HUDEP-2 (cell line): ENCODE results near the gene RNASET2.
A peak's percentile ranks its signal among the peaks of the same experiment; 100 is the strongest.

Source experiments
- DNase-seq, 76 experiments: peaks; one replicate each; lab custom pipeline; 2025; ENCODE audit not compliant: unreplicated experiment in 76 of 76; lab: John Stamatoyannopoulos, UW

Gene RNASET2, protein sequence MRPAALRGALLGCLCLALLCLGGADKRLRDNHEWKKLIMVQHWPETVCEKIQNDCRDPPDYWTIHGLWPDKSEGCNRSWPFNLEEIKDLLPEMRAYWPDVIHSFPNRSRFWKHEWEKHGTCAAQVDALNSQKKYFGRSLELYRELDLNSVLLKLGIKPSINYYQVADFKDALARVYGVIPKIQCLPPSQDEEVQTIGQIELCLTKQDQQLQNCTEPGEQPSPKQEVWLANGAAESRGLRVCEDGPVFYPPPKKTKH

DNA sequence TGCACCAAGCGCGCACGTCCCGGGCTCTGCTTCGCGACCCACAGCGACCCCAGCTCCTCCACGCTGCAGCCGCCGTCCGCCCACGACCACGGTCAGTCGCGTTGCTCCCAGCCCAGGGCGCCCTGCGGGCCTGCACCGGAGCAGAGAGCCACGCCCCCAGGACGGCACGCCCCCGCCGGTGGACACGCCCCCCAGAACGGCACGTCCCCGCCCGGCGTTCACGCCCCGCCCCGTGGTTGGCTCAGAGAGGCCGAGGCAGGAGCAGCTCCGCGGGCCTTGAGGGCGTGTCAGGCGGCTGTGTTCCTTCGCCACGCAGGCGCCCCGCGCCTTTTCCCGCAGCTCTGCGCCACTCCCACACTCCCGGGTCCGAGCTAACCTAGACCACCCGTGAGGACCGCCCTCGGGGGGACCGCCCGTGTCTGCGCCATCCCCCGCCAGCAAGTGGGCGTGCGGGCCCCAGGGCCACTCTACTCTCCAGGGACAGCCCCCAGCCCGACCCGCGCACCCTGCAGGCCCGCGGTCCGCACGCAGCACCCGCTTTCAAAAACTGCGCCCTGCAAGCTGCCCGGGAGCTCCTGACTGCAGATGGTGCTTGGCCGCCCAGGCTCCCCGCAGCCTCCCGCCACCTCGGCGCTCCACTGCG lies at the start of gene RNASET2:
RNASET2 (minus strand) TSS at position 107 of the 643 bp plus-strand sequence. CDS start 368 bp downstream, outside the sequence.
- peak in 75 of 76 experiments; percentile 42 to 99 (median 94) for DNase-seq

DNA sequence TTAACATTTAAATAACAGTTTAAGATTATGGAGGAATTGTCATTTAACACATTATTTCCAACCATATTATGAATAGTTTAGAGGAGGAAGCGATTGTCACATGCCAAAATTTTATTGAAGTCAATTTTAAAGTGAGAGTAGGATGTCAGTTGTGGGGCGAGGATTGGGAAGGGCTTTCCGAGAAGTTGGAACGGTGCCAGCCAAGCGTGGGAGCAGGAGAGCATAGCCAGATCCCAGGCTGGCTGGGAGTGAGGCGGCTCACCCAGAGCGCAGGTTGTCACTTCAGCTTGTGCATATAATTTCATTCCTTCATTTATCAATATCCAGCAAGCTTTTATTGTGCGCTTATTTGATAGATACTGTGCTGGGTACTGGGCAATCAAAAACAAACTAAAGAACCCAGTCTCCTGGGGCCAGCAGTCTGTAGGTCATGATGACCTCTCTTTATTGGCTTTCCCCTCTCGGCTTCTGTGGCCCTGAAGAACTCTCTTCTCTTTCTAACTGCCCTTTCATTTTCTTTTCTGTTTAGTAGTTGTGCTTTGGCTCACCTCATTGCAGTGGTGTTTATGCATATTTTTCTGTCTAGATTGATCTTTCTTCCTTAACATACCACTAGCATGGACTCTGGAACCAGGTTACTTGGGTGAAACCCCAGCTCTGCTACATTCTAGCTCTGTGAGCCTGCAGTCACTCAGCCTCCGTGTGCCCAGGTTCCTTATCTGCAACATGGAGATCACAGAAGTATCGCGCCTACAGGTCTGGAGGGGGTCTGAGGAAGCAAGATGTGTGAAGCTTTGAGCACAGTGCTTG lies 49.2 kb upstream of the RNASET2 start:
- peak in 17 of 76 experiments; percentile 6 to 59 (median 24) for DNase-seq

DNA sequence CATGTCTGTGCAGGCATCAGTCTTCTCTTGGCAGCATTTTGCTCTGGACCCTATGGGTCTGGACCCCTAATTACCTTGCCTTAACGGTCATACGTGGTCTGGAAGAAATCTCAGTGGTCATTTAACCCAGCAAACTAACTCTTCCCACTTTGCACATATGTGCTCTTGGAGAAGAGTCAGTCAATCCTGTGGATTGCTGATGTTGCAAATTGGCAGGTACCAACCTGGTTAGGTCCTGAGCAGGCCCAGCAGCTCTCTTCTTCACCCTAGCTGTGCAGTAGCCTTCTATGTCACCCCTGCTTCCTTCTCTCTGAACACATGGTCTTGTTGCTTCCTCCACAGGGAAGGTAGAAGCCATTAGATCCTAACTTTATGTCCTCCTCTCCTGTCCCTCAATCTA lies 44.4 kb upstream of the RNASET2 start:
- DNase-seq, result no peak

DNA sequence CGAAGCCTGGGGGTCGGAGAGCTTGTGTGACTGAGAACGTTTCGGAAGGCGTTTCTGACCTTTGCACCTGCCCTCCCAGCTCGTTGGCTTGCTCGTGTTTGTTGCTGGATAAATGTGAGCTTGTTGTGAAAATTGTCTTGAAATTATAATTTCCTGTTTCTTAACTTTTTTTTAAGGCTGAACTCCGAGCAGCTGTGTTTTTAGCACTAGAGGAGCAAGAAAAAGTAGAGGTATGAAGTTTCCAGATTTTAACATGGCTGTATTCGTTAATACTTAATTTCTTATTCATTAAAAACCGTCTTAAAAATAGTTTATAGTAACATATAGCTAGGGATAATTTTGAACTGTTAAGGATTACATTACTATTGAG lies 43.5 kb upstream of the RNASET2 start:
- peak in 1 of 76 experiments; percentile 30 for DNase-seq

DNA sequence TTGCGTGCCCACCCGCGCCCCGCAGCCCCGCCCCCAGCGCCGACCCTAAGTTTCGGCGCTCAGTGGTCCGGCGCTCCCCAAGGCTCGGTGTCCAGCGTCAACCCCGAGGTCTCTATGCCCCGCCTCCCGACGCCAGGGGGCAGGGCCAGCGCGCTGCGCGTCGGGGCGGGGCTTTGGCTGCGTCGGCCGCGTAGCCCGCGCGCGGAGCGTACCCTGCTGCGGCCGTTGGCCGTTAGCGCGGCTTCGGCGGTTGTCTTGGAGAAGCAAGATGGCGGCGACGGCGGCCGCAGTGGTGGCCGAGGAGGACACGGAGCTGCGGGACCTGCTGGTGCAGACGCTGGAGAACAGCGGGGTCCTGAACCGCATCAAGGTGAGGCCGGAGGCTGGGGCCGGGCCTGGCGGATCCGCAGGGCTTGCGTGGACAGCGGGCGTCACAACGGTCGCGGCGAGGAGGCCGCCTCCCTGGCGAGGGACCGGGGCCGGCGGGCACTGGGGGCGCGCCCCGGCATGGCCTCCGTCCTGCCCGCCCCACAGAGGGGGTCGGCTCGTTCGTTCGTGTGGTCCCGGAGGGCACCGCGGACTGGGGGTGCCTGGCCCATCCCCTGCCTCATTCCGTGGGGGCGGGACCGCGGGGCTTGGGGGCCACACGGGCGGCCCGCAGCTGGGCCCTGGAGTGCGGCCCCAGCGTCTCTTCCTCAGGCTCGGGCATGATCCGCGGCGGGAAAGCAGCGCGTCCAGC lies 43.0 kb upstream of the RNASET2 start, which contains the start of gene CEP43:
CEP43 (plus strand) TSS at position 253 of the 739 bp plus-strand sequence; CDS start at position 269, 16 bp downstream.
- DNase-seq, result peak; percentile 44 to 99 (median 96)

DNA sequence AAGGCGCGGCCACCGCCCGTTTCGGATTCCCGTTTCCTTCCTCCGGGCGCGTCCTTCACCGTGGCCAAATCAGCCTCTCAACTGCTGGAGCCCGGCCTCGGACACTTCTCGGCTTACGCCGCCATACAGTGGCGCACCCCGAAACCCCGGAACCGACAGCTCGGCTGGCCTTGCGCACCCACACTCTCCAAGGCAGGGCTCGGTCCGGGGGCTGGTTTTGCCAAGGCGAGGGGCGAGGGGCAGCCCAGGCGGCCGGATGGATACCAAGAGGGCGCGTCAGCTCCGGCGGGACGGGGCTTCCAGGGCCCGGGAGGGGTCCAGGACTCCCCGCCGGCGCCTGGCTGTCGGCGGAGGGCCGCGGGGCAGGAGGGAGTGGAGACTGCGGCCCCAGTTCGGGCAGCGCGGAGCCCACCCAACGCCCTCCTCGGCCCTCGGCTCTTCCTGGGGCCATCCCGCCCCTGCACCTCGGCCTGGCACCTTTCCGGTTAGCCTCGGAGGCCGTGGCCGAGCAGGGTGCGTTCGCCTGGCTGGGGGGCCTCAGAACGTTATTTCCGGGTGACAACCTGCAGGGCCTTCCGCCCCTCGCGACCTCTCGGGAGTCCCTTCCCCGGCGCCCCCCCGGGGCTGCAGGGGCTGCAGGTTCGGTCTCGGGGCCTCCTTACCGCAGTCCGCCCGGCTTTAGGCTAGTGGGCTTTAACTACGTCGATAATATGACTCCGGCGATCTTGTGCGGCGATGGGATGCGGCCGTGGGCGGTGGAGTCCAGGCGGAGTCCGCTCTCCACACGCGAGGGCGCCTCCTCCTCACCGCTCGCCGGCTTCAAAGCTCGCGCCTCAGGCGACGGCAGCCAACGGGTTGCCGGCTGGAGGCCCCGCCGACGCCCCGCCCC lies 42.1 kb upstream of the RNASET2 start:
- peak in 8 of 76 experiments; percentile 28 to 98 (median 40) for DNase-seq

DNA sequence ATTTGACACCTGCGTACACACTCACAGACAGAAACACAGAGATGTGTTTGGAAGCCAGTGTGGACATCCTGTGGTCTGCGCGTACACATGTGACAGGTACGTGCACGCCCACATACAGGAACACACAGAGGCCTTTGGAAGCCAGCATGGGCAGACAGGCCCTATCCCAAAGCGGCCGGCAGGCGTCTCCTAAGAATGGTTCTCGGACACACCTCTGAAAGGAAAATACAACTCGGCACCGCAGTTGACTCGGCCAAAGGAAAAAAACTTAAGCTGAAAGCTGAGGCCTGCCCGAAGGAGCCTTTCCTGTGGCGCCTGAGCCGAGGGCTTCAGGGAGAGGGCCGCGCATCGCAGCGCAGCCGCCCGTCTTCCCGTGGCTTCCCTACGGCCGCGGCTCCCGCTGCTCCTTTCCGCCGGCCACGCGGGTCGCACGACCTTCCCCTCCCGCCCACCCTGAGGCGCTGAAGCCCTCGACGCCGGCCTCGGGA lies 41.5 kb upstream of the RNASET2 start:
- DNase-seq, result peak in 72 of 76 experiments; percentile 21 to 82 (median 64)

DNA sequence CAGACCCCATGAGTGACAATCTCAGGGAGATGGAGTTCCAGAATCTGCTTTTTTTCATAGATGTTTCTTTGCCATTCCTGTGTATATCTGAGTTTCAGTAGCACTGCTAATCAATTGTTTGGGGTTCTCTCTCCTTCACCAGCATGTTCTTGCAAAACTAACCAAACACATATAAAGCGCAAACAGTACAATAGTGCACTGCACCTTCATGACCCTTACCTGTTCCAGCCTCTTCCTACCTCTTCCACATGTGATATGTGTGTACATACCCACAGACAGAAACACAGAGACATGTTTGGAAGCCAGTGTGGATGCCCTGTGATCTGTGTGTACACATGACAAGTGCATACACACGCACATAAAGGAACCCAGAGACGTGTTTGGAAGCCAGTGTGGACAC lies 41.0 kb upstream of the RNASET2 start:
- no peak for DNase-seq

DNA sequence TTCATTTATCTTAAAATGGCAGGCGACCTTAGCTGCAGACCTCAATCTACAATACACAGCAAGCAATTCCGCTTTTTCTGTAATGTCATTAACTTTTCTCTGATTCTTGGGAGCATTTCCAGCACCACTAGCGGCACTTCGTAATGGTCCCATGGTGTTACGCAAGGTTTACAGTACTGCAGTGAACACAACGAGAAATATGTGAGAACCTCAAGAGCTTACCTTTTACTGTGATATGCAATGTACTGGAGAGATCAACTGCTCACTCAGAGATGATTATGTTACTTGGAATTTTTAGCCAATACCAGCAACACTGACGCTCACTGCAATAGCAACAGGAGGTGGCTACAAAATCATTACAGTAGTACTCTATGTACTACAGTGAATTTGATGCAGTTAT lies 40.1 kb upstream of the RNASET2 start:
- no peak for DNase-seq

DNA sequence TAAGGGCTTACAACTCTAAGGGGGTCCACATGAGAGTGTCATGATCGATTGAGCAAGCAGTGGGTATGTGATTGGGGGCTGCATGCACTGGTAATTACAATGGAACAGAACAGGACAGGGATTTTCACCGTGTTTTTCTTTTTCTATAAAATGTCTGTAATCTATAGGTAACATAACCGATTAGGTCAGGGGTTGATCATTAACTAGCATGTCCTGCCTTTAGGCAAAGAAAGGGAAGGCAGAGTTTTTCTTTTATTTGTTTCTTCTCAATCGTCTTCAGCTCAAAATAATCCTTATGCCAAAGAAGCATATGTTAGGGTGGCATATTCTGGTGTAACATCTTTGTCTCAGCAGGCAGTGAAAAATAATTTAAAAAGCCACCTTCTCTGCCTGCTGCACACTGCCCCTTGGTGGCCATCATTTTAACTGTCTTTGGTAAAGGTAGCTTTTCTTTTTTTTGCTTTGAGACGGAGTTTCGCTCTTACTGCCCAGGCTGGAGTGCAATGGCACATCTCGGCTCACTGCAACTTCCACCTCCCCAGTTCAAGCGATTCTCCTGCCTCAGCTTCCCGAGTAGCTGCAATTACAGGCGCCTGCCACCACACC lies 33.2 kb upstream of the RNASET2 start:
- peak in 12 of 76 experiments; percentile 10 to 41 (median 24) for DNase-seq

DNA sequence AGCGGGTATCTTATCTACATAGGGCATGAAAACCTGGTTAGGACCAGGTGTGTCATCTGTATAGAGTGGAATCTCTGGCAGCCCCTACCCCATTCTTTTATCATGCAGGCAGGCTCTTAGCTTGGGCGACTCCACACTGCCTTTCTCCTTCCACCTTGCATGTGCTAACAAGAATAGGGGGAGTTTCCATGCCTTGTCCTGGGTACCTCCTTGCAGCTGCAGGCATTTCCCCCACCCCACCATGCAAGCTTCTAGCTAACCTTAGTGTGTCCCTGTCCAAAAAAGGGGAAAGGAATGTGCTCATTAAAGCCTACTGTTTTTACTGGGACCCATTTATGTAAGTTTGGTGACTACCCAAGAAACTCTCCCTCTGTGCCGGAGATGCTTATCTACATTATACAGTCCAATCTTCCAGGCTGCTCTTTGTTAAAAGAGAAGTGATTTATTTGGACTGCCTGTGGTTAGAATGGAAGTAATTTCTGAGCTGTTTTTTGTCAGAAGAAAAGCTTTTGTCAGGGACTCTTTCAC lies 32.4 kb upstream of the RNASET2 start:
- no peak for DNase-seq

DNA sequence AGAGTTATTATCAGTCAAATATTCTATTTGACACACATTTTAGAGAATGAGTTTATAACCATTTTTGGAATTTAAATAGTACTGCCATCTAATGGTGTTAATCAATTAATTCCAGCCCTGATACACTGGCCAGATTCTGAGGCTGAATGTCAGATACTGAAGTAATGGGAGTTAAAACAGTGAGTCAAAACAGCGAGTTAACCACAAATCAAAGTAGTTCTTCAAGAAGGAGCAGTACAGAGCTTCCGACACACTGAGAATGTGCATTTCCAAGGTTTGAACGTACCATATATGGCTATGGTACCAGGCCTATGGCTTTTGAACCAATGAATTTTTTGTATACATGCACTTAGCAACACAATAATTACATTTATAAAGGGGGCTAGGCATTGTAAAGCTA lies 31.6 kb upstream of the RNASET2 start:
- DNase-seq, result no peak

DNA sequence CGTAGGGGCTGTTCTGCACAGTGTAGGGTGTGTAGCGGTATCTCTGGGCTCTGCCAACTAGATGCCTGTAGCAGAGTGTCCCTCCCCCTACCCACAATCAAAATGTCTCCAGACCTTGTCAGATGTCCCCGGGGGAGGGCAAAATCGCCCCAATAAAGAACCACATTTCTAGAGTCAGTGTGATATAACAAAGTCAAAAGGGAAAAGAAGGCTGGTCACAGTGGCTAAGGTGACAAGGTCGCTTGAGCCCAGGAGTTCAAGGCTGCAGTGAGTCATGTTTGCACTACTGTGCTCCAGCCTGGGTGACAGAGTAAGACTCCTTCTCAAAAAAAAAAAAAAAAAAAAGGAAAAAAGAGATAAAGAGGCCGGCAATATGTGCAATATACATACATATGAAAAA lies 31.1 kb upstream of the RNASET2 start:
- no peak for DNase-seq

DNA sequence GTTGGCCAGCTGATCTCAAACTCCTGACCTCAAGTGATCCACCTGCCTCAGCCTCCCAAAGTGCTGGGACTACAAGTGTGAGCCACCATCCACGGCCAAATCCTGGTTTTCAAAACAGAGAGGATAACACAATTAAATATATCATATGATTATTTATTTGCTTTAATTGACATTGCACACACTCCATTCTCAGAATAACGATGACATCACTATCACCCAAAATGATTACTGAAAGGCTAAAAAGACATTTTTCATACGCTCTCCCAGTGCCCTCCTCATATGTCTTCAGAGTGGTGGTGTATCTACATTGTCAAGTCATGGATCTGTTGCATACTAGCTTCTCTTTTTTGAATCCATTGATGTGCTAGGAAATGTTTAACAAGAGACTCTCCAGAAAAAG lies 24.4 kb upstream of the RNASET2 start:
- DNase-seq, result no peak

DNA sequence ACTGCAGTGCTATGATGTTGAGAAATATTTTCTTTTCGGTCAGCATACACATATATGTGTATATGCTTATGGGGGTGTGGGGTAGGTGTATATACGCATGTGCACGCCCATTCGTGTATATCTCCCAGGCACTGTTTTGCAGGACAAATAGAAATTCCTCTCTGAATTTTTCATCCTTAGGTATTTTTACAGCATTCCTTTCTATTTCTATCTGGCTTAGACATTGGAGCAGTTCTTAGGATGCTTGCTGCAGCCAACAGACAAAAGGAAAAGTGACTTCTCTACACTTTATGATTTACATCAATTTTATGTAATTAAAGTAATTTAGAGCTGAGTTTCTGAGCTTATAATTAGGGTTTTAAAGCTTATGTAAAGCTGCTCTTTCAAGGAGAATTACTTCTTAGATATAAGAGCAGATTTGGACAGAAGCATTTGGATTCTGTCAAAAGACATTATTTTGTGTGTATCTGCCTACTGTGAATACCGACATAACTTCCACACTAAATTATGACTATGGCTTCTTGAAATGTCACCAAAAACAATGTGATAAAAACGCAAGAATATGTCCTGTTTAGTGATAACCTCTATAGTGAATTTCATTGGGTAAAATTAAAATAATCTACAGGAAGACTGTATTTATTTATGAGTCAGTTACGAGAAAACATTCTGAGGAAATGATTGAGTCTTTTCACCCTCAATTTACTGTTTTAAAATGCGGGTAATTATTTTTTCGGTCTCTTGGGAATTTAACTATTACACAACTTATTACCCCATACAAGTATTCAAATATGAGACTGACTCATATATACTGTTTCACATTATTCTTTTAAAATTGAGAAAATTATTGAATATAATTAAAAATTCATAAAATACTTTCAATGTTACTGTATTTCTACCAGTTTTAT lies 21.5 kb upstream of the RNASET2 start:
- no peak for DNase-seq

DNA sequence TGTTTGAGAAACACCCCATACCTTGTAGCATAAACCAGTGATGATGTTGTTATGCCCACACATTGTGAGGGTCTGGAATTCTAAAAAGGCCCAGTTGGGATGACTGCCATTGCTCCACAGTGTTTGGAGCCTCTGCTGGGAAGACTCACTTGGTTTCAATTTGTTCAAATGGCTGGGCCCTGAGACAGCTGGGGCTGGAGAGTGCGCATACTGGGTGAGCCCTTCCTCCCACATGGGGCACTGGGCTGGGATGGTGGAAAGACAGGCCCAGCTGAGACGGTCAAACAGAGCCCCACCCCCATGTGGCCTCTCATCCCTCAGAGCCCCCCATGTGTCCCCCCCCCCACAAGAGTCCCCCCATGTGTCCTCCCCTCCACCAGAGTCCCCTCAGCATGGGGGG lies 20.3 kb upstream of the RNASET2 start:
- no peak for DNase-seq

DNA sequence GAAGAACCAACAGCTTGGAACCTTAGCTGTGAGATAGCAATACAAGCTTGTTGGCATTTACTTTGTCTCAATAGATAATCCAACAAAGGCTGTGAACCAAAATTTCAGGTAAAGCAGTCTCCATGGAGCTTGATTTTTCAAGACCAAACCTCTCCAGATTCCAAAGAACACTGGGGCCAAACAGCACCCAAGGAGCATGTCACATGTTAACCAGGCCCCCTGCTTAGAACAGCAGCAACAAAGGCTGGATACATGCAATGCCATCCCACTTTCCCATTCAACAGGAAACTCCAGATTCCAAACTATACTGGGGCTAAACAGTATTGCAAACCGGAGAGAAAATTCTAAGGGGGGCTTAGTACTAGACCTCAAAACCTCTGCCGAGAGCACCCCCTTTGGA lies 15.8 kb upstream of the RNASET2 start:
- no peak for DNase-seq

DNA sequence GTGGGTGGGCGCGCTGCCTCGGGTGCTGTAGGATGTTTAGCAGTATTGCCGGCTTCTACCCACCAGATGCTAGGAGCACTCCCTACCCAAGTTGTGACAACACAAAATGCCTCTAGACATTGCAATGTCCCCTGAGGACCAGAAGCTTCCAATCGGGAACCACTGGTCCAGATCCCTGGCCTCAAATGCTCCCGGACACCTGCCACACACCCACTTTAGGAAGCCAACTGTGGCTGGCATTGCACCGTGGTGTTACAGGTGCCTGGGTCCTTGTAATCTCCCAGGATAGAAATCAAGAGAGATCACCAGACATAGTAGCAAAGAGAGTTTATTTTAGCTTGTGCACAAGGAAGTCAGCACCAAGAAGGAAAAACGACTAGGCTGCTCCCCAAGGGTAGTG lies 14.9 kb upstream of the RNASET2 start:
- DNase-seq, result no peak
